ENCODE data around the gene PHOX2B. TPM values are rescaled to one million over a fixed set of nuclear protein-coding genes. Genes with fewer than 3 reads are reported as not detected.
"Not testable (repeated sequence)": the region's sequence is repeated elsewhere in the genome, so short reads cannot be mapped to it uniquely, and the experiment has no call there.

PHOX2B gene
- polyA plus RNA-seq, 12 donors: 0.08 to 10.3 TPM; not detected in 10

- DNase-seq: no peak
Measured at GRCh38 chr4:41749631-41750039, 1.1 kb upstream of the PHOX2B start.

DNA sequence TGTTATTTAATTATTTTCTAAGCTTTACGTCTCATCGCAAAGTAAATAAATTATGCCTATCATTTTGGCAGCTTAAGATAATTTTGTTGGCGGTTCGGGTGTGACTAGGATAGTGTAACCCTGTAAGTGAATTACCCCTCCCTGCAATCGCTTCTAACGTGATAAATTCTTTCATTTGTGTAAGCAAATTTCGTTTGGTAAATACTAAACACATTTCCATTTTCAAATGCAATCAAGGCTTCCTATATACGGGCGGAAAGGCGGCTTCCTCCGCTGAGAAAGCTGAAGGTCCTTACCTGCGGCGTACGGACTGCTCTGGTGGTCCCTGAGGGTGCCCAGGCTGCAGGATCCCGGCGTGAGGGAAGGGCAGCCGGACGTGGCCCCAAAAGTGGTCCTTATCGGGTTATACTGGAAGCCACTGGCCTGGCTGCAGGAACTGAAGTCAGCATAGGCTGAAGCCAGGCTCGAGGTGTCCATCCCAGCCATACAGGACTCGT, 403 bp downstream of the PHOX2B start:
- no peak for DNase-seq

DNA sequence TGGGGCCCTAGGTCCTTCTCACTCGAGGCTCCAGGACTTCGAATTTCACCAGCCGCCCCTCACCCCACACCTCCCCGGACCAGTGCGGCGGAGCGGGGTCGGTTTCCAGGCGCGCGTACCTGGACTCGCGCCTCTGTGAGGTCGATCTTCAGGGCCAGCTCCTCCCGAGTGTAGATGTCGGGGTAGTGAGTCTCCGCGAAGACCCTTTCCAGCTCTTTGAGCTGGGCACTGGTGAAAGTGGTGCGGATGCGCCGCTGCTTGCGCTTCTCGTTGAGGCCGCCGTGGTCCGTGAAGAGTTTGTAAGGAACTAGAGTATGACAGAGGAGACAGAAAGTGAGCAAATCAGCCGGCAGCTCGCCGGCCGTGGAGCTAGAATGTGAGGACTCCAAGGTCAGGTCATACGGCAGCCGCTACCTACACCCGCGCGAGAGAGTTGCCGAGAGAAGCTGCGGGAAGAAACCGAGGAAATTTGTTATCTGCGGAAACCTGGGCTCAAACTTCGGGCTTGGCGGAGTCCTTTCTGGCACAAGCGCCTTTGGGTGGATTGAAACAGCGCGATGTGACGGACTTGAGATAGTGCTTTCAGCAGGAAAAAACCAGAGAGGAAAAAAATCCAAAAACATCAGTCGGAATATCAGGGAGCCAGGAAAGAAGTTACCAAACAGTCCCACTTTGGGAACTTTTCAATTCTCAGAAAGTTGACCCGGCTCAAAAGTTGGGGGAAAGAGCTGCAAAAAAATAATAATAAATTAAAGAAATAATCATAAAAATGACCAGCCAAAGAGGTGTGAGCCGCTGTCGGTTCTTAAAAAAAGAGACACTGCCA, 1.1 kb downstream of the PHOX2B start:
- DNase-seq: no peak

DNA sequence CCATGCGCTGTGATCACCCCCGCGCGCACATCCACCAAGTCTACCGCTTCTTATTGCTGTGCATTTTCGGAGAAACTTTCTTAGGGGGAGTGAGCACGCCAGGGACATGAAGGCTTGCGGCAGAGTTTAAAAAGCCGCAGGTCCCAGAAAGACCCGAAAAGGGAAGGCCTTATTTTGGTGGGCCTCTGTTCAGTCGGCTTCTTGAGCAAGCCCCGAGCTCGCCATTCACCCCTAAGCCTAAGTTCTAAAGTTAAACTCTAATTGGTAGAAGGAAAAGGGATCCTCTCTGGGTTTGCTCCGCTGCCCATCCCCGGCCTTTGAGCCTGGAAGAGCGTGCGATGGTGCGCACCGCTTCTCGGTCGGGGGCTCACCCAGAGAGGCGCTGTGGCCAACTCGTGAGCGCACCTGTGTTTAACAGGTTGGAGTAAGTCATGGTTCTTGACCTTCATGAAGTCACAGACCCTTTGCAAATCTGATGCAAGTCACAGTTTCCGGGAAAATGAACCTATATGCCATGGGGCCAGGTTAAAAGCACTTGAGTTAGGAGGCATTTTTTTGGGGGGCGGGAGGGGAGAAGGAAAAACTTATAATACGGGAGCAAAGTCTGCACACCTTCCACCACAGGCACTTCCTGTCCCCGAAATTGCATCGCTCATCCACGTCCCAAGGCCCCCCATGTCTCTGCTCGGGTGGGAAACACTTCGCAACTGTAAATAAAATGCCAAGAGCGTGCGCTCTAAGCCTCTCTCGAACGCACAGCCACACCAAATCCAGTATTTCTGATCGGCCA, 1.9 kb downstream of the PHOX2B start:
- DNase-seq: no peak

GRCh38 chr4:41746025-41746439, 2.5 kb downstream of the PHOX2B start:
- no peak for DNase-seq

DNA sequence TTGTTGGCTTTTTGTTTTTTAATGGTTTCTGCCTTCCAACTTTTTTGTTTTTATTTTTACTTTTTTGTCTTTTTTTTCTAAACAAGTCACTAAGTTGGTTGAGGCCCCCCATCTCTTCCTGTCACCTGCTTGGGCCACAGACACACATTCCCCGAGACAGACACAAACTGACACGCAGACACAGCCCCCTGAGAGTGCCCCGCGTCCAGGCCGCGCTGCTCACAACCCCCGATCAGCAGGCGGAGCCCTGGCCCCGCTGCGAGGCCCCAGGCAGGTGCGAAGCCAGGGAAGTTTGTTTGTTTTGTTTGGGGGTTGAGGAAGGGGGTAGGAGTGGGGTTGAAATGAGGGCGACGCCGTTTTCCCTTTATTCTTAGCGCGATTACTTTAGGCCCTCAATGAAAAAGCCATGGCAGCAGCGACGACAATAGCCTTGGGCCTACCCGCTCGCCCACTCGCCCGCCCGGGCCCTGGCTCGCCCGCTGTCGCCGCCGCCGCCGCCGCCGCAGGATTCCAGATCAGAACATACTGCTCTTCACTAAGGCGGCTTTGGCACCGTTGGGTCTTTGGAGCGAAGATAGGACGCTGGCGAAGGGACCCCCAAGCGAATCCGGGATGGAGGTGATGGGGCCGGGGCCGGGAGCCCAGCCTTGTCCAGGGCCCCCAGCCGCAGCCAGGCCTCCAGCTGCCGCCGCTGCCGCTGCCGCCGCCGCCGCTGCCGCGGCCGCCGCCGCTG, 3.1 kb downstream of the PHOX2B start:
- DNase-seq: no peak

- no peak for DNase-seq
Measured at GRCh38 chr4:41744572-41745291, 3.8 kb downstream of the PHOX2B start.

DNA sequence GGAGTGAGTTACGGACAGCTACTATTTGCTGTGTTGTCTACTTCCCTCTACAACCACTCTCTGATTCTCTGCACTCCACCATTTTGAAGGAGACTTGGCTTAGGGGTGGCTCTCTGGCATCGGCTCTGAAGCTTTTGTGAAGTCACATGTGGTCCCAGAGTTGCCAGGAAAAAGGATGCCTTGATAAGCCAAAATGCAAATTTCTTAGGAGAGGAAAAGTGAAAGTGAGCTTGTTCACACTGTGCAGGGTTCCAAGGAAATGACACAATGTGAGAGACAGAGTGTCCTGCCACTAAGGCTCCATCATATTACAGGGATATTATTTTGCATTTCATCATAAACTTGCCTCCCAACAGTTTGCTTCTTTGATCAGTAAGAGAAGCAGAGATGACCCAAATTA, 7.2 kb downstream of the PHOX2B start:
- DNase-seq: no peak

DNA sequence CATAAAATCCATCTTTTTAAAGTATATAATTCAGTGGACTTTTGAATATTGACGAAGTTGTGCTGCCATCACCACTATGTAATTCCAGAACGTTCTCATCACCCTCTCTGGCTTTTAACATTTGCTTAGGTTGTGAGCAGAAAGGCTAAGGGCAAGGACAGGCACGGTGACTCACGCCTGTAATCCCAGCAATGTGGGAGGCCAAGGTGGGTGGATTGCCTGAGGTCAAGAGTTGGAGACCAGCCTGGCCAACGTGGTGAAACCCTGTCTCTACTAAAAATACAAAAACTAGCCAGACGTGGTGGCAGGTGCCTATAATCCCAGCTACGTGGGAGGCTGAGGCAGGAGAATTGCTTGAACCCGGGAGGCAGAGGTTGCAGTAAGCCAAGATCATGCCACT, 11.0 kb downstream of the PHOX2B start:
- DNase-seq: not testable (repeated sequence)

GRCh38 chr4:41734371-41734770, 14.2 kb downstream of the PHOX2B start:
- DNase-seq: no peak

- no peak for DNase-seq
Measured at GRCh38 chr4:41731569-41732126, 16.9 kb downstream of the PHOX2B start.

GRCh38 chr4:41728573-41728913, 20.0 kb downstream of the PHOX2B start:
- DNase-seq: no peak

GRCh38 chr4:41727861-41728572, 20.5 kb downstream of the PHOX2B start:
- no peak for DNase-seq

- no peak for DNase-seq
Measured at GRCh38 chr4:41725254-41725653, 23.3 kb downstream of the PHOX2B start.

DNA sequence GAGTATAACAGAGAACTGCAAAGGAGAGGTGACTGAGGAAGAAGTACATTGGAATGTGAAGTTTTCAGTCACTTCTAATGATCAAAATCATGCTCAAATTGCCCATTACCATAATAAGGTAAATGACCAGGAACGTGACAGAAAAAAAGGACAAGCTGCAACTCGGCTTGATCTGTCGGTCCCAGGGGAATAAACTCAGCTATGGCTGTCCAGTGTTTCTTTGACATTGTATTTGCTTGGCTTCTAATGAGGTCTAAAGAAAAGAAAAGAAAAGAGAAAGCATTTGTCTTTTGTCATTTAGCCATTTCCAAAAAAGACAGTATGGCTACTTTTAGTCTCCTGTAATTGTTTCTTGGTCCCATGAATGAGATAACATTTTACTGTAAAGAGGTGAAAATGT, 25.2 kb downstream of the PHOX2B start:
- DNase-seq: no peak

- no peak for DNase-seq
Measured at GRCh38 chr4:41722181-41722580, 26.3 kb downstream of the PHOX2B start.

GRCh38 chr4:41719417-41719816, 29.1 kb downstream of the PHOX2B start:
- DNase-seq: no peak

- DNase-seq: no peak
Measured at GRCh38 chr4:41718907-41719306, 29.6 kb downstream of the PHOX2B start.

GRCh38 chr4:41715155-41715554, 33.4 kb downstream of the PHOX2B start:
- peak; percentile 7 for DNase-seq

- DNase-seq: no peak
Measured at GRCh38 chr4:41714364-41715000, 34.0 kb downstream of the PHOX2B start.

Measured in muscle of arm (tissue), 12 donors.